Measurements from ENCODE around the gene GPR25. TPM values are rescaled to one million over a fixed set of nuclear protein-coding genes. Genes with fewer than 3 reads are reported as not detected.
"Not testable (repeated sequence)": the region's sequence is repeated elsewhere in the genome, so short reads cannot be mapped to it uniquely, and the experiment has no call there.

Gene GPR25
- total RNA-seq, 1 experiment from 2014 or later: not detected

DNA sequence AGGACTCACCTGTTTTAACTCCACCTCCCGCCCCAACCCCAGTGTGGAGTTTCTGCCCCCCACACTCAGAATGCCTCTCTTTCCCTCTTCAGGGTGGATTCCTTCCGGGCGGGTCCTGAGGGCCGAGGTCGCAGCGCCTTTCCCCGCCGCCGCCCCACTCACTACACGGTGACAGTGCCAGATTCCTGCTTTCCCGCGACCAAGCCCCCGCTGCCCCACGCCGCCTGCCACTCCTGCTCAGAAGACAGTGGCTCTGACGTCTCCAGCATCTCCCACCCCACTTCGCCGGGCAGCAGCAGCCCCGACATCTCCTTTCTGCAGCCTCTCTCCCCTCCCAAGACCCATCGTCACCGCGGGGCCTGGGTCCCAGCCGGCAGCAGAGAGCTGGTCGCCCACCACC is 38.6 kb downstream of the GPR25 start:
- no peak for DNase-seq (ENCODE audit: extremely low read depth, low read depth)

GRCh38 chr1:200911936-200912335 is 39.2 kb downstream of the GPR25 start:
- DNase-seq (ENCODE audit: extremely low read depth, low read depth): not testable (repeated sequence)

DNA sequence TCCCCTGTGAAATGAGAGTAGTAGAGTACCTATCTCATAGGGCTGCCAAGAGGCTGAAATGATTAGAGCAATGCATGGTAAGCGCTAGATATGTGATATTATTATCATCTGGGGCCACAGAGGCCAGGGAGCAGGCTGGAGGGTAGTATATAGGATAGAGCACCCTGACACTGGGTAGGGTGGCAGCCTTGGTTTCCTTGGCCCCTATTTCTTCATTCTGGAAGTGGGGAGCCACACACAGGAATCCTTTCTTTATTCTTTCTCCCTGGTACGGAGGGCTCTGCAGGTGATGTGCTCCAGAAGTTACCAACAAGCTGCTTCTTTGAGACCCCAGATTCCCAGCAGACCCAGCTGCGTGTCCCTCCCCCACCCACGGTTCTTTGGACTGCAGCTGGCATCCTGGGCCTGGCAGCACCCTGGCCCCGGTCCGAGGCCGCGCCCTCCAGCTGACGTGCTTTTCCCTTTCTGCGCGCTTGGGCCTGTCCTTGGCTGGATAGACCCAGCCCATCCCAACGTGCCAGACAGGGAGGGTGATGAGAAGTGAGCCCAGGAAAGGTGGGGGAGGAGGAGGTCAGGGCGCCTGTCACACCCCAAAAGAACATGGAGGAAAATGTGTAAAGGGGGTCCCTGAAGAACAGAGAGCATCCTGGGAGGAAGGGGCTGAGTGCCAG is 40.1 kb downstream of the GPR25 start:
- DNase-seq (ENCODE audit: extremely low read depth, low read depth): no peak

- DNase-seq (ENCODE audit: extremely low read depth, low read depth): no peak
These were observed 43.4 kb downstream of the GPR25 start for GRCh38 chr1:200916152-200916551.

GRCh38 chr1:200916681-200917080 is 43.9 kb downstream of the GPR25 start:
- no peak for DNase-seq (ENCODE audit: extremely low read depth, low read depth)

- DNase-seq (ENCODE audit: extremely low read depth, low read depth): no peak
These were observed 44.6 kb downstream of the GPR25 start for GRCh38 chr1:200917291-200917817.

DNA sequence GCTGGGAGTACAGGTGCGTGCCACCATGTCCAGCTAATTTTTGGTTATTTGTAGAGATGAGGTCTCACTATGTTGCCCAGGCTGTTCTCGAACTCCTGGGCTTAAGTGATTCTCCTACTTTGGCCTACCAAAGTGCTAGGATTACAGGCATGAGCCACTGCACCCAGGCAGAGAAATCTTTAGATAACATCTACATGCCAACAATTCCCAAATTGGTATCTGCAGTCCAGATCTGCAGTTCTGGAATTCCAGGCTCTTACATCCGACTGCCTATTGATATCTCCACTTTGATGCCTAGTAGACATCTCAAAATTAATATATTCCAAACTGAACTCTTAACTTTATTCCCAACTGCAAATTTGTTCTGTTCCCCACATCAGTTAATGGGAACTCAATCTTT is 45.2 kb downstream of the GPR25 start:
- no peak for DNase-seq (ENCODE audit: extremely low read depth, low read depth)

- no peak for DNase-seq (ENCODE audit: extremely low read depth, low read depth)
These were observed 46.6 kb downstream of the GPR25 start for GRCh38 chr1:200919386-200919785.

- no peak for DNase-seq (ENCODE audit: extremely low read depth, low read depth)
These were observed 48.9 kb downstream of the GPR25 start for GRCh38 chr1:200921571-200922110.

DNA sequence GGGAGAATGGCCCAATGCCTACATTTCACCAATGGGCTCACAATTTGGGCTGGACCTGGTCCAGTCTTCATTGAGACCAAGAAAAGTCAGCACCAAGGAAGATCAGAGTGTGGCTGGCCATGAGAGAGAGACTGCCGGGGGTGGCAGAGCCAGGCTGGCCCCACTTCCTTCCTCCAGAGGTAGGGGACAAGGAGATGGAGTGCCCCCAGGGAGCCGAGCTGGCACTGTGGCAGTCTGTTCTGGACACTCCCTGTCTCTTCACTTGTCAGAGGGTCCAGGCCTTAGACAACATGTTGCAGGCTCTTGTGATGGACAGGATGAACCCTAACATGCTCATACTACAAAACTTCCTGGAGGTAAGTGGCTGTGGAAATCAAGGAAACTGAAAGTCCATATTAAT is 49.6 kb downstream of the GPR25 start:
- DNase-seq (ENCODE audit: extremely low read depth, low read depth): no peak

- DNase-seq (ENCODE audit: extremely low read depth, low read depth): no peak
These were observed 50.8 kb downstream of the GPR25 start for GRCh38 chr1:200923601-200924000.

Other genes with a start within 250 kb of the GPR25 start
- gene DDX59, start 203.1 kb upstream of the GPR25 start, total RNA-seq (2014; rRNA removed; shearing (Covaris generic)): 46.0 and 54.2 TPM in 2 replicates
- 47.8 and 49.7 TPM in 2 replicates for gene CAMSAP2, start 134.1 kb upstream of the GPR25 start, total RNA-seq (2014; rRNA removed; shearing (Covaris generic))
- 0.10 and 1.2 TPM in 2 replicates for gene INAVA, start 21.9 kb downstream of the GPR25 start, total RNA-seq (2014; rRNA removed; shearing (Covaris generic))
- 0.17 and 0.22 TPM in 2 replicates for gene KIF21B, start 150.7 kb downstream of the GPR25 start, total RNA-seq (2014; rRNA removed; shearing (Covaris generic))
- gene CACNA1S, start 239.4 kb downstream of the GPR25 start, total RNA-seq (2014; rRNA removed; shearing (Covaris generic)): not detected in 2 replicates

All from NCI-H460 (cell line).